Measurements from ENCODE around the gene GUCY1A1. TPM values are rescaled to one million over a fixed set of nuclear protein-coding genes. Genes with fewer than 3 reads are reported as not detected.
A peak's percentile ranks its signal among the peaks of the same experiment; 100 is the strongest.

The GUCY1A1 gene
- total RNA-seq, 1 experiment from 2014 or later = 0.08 TPM

- no peak for DNase-seq
- no peaks in the 10 kb centered on the region for H3K9me3 ChIP-seq (replicated peaks)
- no peak overlapping the region for H3K27ac ChIP-seq
- no peaks in the 10 kb centered on the region for H3K4me1 ChIP-seq
- H3K27me3 ChIP-seq = no peaks in the 10 kb centered on the region
- no peak overlapping the region for H3K4me3 ChIP-seq
- H3K36me3 ChIP-seq = no peaks in the 10 kb centered on the region
These were observed 8.0 kb downstream of the GUCY1A1 start for GRCh38 chr4:155674669-155675071.

- Histone ChIP-seq H3K9me3 (replicated peaks) (no peaks in the 10 kb centered on the region), H3K36me3 (no peaks in the 10 kb centered on the region), H3K4me1 (no peaks in the 10 kb centered on the region), H3K27me3 (no peaks in the 10 kb centered on the region), H3K4me3 (no peak overlapping the region), H3K27ac (no peak overlapping the region)
- DNase-seq = no peak
These were observed 9.2 kb downstream of the GUCY1A1 start for GRCh38 chr4:155675709-155676429.

- DNase-seq = no peak
- no peak overlapping the region for H3K27ac ChIP-seq
- H3K4me1 ChIP-seq = no peaks in the 10 kb centered on the region
- H3K27me3 ChIP-seq = no peaks in the 10 kb centered on the region
- H3K4me3 ChIP-seq = no peak overlapping the region
- no peaks in the 10 kb centered on the region for H3K36me3 ChIP-seq
- H3K9me3 ChIP-seq (replicated peaks) = no peaks in the 10 kb centered on the region
These were observed 9.8 kb downstream of the GUCY1A1 start for GRCh38 chr4:155676430-155676825.

- H3K9me3 ChIP-seq (replicated peaks) = no peaks in the 10 kb centered on the region
- no peak overlapping the region for H3K4me3 ChIP-seq
- no peaks in the 10 kb centered on the region for H3K36me3 ChIP-seq
- no peaks in the 10 kb centered on the region for H3K4me1 ChIP-seq
- H3K27ac ChIP-seq = no peak overlapping the region
- H3K27me3 ChIP-seq = no peaks in the 10 kb centered on the region
- no peak for DNase-seq
These were observed 11.4 kb downstream of the GUCY1A1 start for GRCh38 chr4:155678011-155678410.

- no peaks in the 10 kb centered on the region for H3K36me3 ChIP-seq
- H3K9me3 ChIP-seq (replicated peaks) = no peaks in the 10 kb centered on the region
- H3K4me1 ChIP-seq = no peaks in the 10 kb centered on the region
- no peaks in the 10 kb centered on the region for H3K27me3 ChIP-seq
- no peak overlapping the region for H3K27ac ChIP-seq
- H3K4me3 ChIP-seq = no peak overlapping the region
- no peak for DNase-seq
These were observed 12.7 kb downstream of the GUCY1A1 start for GRCh38 chr4:155679343-155679742.

- DNase-seq = no peak
- Histone ChIP-seq H3K36me3 (no peaks in the 10 kb centered on the region), H3K4me3 (no peak overlapping the region), H3K9me3 (replicated peaks) (no peaks in the 10 kb centered on the region), H3K27ac (no peak overlapping the region), H3K4me1 (no peaks in the 10 kb centered on the region), H3K27me3 (no peaks in the 10 kb centered on the region)
These were observed 15.2 kb downstream of the GUCY1A1 start for GRCh38 chr4:155681886-155682285.

GRCh38 chr4:155684423-155684822 lies 17.8 kb downstream of the GUCY1A1 start:
- Histone ChIP-seq H3K9me3 (replicated peaks) (no peaks in the 10 kb centered on the region), H3K4me3 (no peak overlapping the region), H3K4me1 (no peaks in the 10 kb centered on the region), H3K27ac (no peak overlapping the region), H3K36me3 (no peaks in the 10 kb centered on the region), H3K27me3 (no peaks in the 10 kb centered on the region)
- DNase-seq = no peak

GRCh38 chr4:155684892-155685541 lies 18.4 kb downstream of the GUCY1A1 start:
- no peaks in the 10 kb centered on the region for H3K9me3 ChIP-seq (replicated peaks)
- H3K4me3 ChIP-seq = no peak overlapping the region
- no peaks in the 10 kb centered on the region for H3K27me3 ChIP-seq
- no peak for DNase-seq
- no peaks in the 10 kb centered on the region for H3K36me3 ChIP-seq
- no peak overlapping the region for H3K27ac ChIP-seq
- H3K4me1 ChIP-seq = no peaks in the 10 kb centered on the region

- Histone ChIP-seq H3K27me3 (no peaks in the 10 kb centered on the region), H3K4me3 (no peak overlapping the region), H3K9me3 (replicated peaks) (no peaks in the 10 kb centered on the region), H3K4me1 (no peaks in the 10 kb centered on the region), H3K27ac (no peak overlapping the region), H3K36me3 (no peaks in the 10 kb centered on the region)
- peak; percentile 29 to 51 for DNase-seq
These were observed 20.8 kb downstream of the GUCY1A1 start for GRCh38 chr4:155687380-155687982.

GRCh38 chr4:155688211-155688610 lies 21.6 kb downstream of the GUCY1A1 start:
- no peaks in the 10 kb centered on the region for H3K36me3 ChIP-seq
- H3K4me1 ChIP-seq = no peaks in the 10 kb centered on the region
- no peaks in the 10 kb centered on the region for H3K9me3 ChIP-seq (replicated peaks)
- DNase-seq = no peak
- H3K4me3 ChIP-seq = no peak overlapping the region
- H3K27ac ChIP-seq = no peak overlapping the region
- no peaks in the 10 kb centered on the region for H3K27me3 ChIP-seq

GRCh38 chr4:155688860-155689259 lies 22.2 kb downstream of the GUCY1A1 start:
- Histone ChIP-seq H3K27ac (no peak overlapping the region), H3K4me3 (no peak overlapping the region), H3K4me1 (no peaks in the 10 kb centered on the region), H3K36me3 (no peaks in the 10 kb centered on the region), H3K9me3 (replicated peaks) (no peaks in the 10 kb centered on the region), H3K27me3 (no peaks in the 10 kb centered on the region)
- DNase-seq = no peak

- H3K27ac ChIP-seq = no peak overlapping the region
- H3K4me1 ChIP-seq = no peaks in the 10 kb centered on the region
- H3K4me3 ChIP-seq = no peak overlapping the region
- no peaks in the 10 kb centered on the region for H3K36me3 ChIP-seq
- no peaks in the 10 kb centered on the region for H3K27me3 ChIP-seq
- DNase-seq = no peak
- no peaks in the 10 kb centered on the region for H3K9me3 ChIP-seq (replicated peaks)
These were observed 23.6 kb downstream of the GUCY1A1 start for GRCh38 chr4:155690044-155690837.

GRCh38 chr4:155692361-155692760 lies 25.7 kb downstream of the GUCY1A1 start:
- Histone ChIP-seq H3K4me1 (no peaks in the 10 kb centered on the region), H3K36me3 (no peaks in the 10 kb centered on the region), H3K4me3 (no peak overlapping the region), H3K9me3 (replicated peaks) (no peaks in the 10 kb centered on the region), H3K27me3 (no peaks in the 10 kb centered on the region), H3K27ac (no peak overlapping the region)
- DNase-seq = no peak

- H3K4me3 ChIP-seq = no peak overlapping the region
- H3K36me3 ChIP-seq = no peaks in the 10 kb centered on the region
- H3K27ac ChIP-seq = no peak overlapping the region
- no peaks in the 10 kb centered on the region for H3K27me3 ChIP-seq
- no peaks in the 10 kb centered on the region for H3K4me1 ChIP-seq
- H3K9me3 ChIP-seq (replicated peaks) = no peaks in the 10 kb centered on the region
- no peak for DNase-seq
These were observed 26.5 kb downstream of the GUCY1A1 start for GRCh38 chr4:155693015-155693663.
